SU-DHL-6 (cell line): ENCODE data around the gene IDH1.

Experiments
- H2AFZ ChIP-seq: fragments of 200-600 bp; sonication (generic); 2 replicates; pipeline ENCODE4 v1.6.1; 2014; ENCODE audit warnings: low read depth, mild to moderate bottlenecking, moderate library complexity, mixed read lengths, antibody characterized with exemption, low read length; ENCODE audit not compliant: severe bottlenecking
- H3F3A ChIP-seq: fragments of 200-600 bp; shearing (Covaris generic); 2 replicates; pipeline ENCODE4 v1.6.0; 2016; ENCODE audit warnings: antibody characterized with exemption, mild to moderate bottlenecking; ENCODE audit not compliant: insufficient read depth
- H3K27ac ChIP-seq: fragments of 200-600 bp; sonication (generic); 2 replicates; pipeline ENCODE4 v1.5.1; 2016; ENCODE audit warnings: low read depth, mild to moderate bottlenecking, low read length, moderate library complexity, mixed read lengths
- H3K27me3 ChIP-seq: fragments of 200-600 bp; sonication (generic), shearing (Covaris generic); 2 replicates; pipeline ENCODE4 v1.6.0; 2014; ENCODE audit warnings: mild to moderate bottlenecking, low read length
- H3K36me3 ChIP-seq: fragments of 200-600 bp; sonication (generic); 2 replicates; pipeline ENCODE4 v1.6.1; 2014; ENCODE audit warnings: mild to moderate bottlenecking, low read length, mixed read lengths
- H3K4me2 ChIP-seq: fragments of 300-600, 200-600 bp; shearing (Covaris generic), sonication (generic); 2 replicates; pipeline ENCODE4 v1.6.0; 2014; ENCODE audit warnings: low read length, low read depth, mild to moderate bottlenecking; ENCODE audit not compliant: poor library complexity, severe bottlenecking
- H3K4me3 ChIP-seq: fragments of 200-600 bp; sonication (generic); 2 replicates; pipeline ENCODE4 v1.5.1; 2014; ENCODE audit warnings: antibody characterized with exemption, low read length, mild to moderate bottlenecking, mixed read lengths; ENCODE audit not compliant: insufficient read depth, poor library complexity, severe bottlenecking
- H3K79me2 ChIP-seq: fragments of 200-600 bp; sonication (generic); 2 replicates; pipeline ENCODE4 v1.6.1; 2014; ENCODE audit warnings: mild to moderate bottlenecking, low read length, moderate library complexity; ENCODE audit not compliant: insufficient read depth
- H3K9ac ChIP-seq: fragments of 200-600 bp; sonication (generic); 2 replicates; pipeline ENCODE4 v1.7.0; 2014; ENCODE audit warnings: mild to moderate bottlenecking, low read length
- H3K9me2 ChIP-seq: fragments of 200-600 bp; sonication (generic); replicated peaks from 2 replicates; pipeline ENCODE4 v1.6.1; 2014; ENCODE audit warnings: low read length; ENCODE audit not compliant: insufficient read depth
- H3K9me3 ChIP-seq: fragments of 200-600 bp; sonication (generic); 2 replicates; pipeline ENCODE4 v1.6.1; 2014; ENCODE audit warnings: low read length, mixed read lengths; ENCODE audit not compliant: insufficient read depth
- H4K20me1 ChIP-seq: fragments of 200-600 bp; sonication (generic); 2 replicates; pipeline ENCODE4 v1.6.1; 2014; ENCODE audit warnings: low read depth, mild to moderate bottlenecking, antibody characterized with exemption, low read length, moderate library complexity, mixed read lengths
- CTCF ChIP-seq: fragments of 200-600 bp; sonication (generic); IDR thresholded peaks from one replicate; pipeline ENCODE4 v1.5.1; 2017; ENCODE audit warnings: antibody characterized with exemption, mild to moderate bottlenecking, low read length, moderate library complexity; ENCODE audit not compliant: insufficient read depth, poor library complexity, severe bottlenecking
- EZH2phosphoT487 ChIP-seq: fragments of 200-600 bp; sonication (generic), shearing (Covaris generic); conservative IDR thresholded peaks from 2 replicates; pipeline ENCODE4 v1.6.1; 2018; ENCODE audit warnings: mild to moderate bottlenecking, antibody characterized with exemption, low read length, moderate library complexity, mixed read lengths

The IDH1 gene

GRCh38 chr2:208245746-208246145 is 9.1 kb downstream of the IDH1 start:
- Histone ChIP-seq H3K9ac (no peak overlapping the region), H3K79me2 (no peaks in the 10 kb centered on the region), H3K4me2 (no peak overlapping the region), H3K9me3 (no peaks in the 10 kb centered on the region), H3K27ac (no peak overlapping the region), H3K4me3 (no peak overlapping the region), H2AFZ (no peak overlapping the region), H3K27me3 (no peaks in the 10 kb centered on the region), H3F3A (no peaks in the 10 kb centered on the region), H3K36me3 (peaks cover 32% of the 10 kb centered on the region; the same call in 1 of the 2 replicates), H3K9me2 (no peaks in the 10 kb centered on the region), H4K20me1 (no peaks in the 10 kb centered on the region; the same call in 1 of the 2 replicates)
- TF ChIP-seq EZH2phosphoT487 (no peak), CTCF (no peak)

GRCh38 chr2:208244422-208244821 is 10.4 kb downstream of the IDH1 start:
- Histone ChIP-seq H3K9me3 (no peaks in the 10 kb centered on the region), H3K36me3 (peaks cover 22% of the 10 kb centered on the region; the same call in 1 of the 2 replicates), H3K9ac (no peak overlapping the region), H3K4me3 (no peak overlapping the region), H3F3A (no peaks in the 10 kb centered on the region), H3K79me2 (no peaks in the 10 kb centered on the region), H2AFZ (no peak overlapping the region), H3K9me2 (no peaks in the 10 kb centered on the region), H3K27ac (no peak overlapping the region), H3K4me2 (no peak overlapping the region), H3K27me3 (no peaks in the 10 kb centered on the region), H4K20me1 (no peaks in the 10 kb centered on the region)
- TF ChIP-seq EZH2phosphoT487 = no peak
- TF ChIP-seq CTCF = no peak

- Histone ChIP-seq H3K27me3 (no peaks in the 10 kb centered on the region), H3K9me2 (no peaks in the 10 kb centered on the region), H4K20me1 (no peaks in the 10 kb centered on the region), H3K4me2 (no peak overlapping the region), H3K27ac (no peak overlapping the region), H3F3A (no peaks in the 10 kb centered on the region), H3K4me3 (no peak overlapping the region), H3K79me2 (no peaks in the 10 kb centered on the region), H3K9me3 (no peaks in the 10 kb centered on the region), H3K9ac (no peak overlapping the region), H2AFZ (no peak overlapping the region), H3K36me3 (peaks cover 23% of the 10 kb centered on the region; the same call in 1 of the 2 replicates)
- TF ChIP-seq CTCF = no peak
- no peak for TF ChIP-seq EZH2phosphoT487
These were observed 14.2 kb downstream of the IDH1 start for GRCh38 chr2:208240619-208241209.
